ENCODE results near the gene LY6G6F.

The LY6G6F gene

GRCh38 chr6:31706599-31706998 lies at the start of gene LY6G6F:
TSS of gene LY6G6F (plus strand) at chr6:31706866. CDS start at chr6:31706907, 41 bp downstream.
- no peak for DNase-seq (ENCODE audit: low read depth in 2 of 2)

- DNase-seq (ENCODE audit: low read depth in 2 of 2), result no peak
Measured at GRCh38 chr6:31657406-31658157, 49.1 kb upstream of the LY6G6F start.

- DNase-seq (ENCODE audit: low read depth in 2 of 2), result no peak
Measured at GRCh38 chr6:31658158-31658688, 48.4 kb upstream of the LY6G6F start.

- no peak for DNase-seq (ENCODE audit: low read depth in 2 of 2)
Measured at GRCh38 chr6:31658983-31659648, 47.5 kb upstream of the LY6G6F start.

GRCh38 chr6:31659649-31660380 lies 46.9 kb upstream of the LY6G6F start:
- no peak for DNase-seq (ENCODE audit: low read depth in 2 of 2)

- peak; percentile 37 to 42 for DNase-seq (ENCODE audit: low read depth in 2 of 2)
Measured at GRCh38 chr6:31660381-31661261, 46.0 kb upstream of the LY6G6F start, which contains the start of gene C6orf47. TSS of gene C6orf47 (minus strand) at chr6:31660778. CDS start at chr6:31659947, 831 bp downstream.

- no peak for DNase-seq (ENCODE audit: low read depth in 2 of 2)
Measured at GRCh38 chr6:31661262-31662123, 45.2 kb upstream of the LY6G6F start.

- DNase-seq (ENCODE audit: low read depth in 2 of 2), result no peak
Measured at GRCh38 chr6:31662124-31662723, 44.4 kb upstream of the LY6G6F start.

GRCh38 chr6:31663126-31663960 lies 43.3 kb upstream of the LY6G6F start:
- DNase-seq (ENCODE audit: low read depth in 2 of 2), result no peak

GRCh38 chr6:31663961-31664789 lies 42.5 kb upstream of the LY6G6F start:
- DNase-seq (ENCODE audit: low read depth in 2 of 2), result peak in 1 of 2 experiments; percentile 39

GRCh38 chr6:31664790-31665500 lies 41.7 kb upstream of the LY6G6F start, which contains the start of gene GPANK1:
TSS of gene GPANK1 (minus strand) at chr6:31664997. CDS start at chr6:31664478, 519 bp downstream.
- DNase-seq (ENCODE audit: low read depth in 2 of 2), result peak; percentile 86 to 88

GRCh38 chr6:31665501-31666336 lies 40.9 kb upstream of the LY6G6F start, which contains the start of gene CSNK2B:
TSS of gene CSNK2B (plus strand) at chr6:31666080. CDS start at chr6:31666832, 752 bp downstream.
- peak; percentile 90 for DNase-seq (ENCODE audit: low read depth in 2 of 2)

GRCh38 chr6:31666337-31666965 lies 40.2 kb upstream of the LY6G6F start:
- no peak for DNase-seq (ENCODE audit: low read depth in 2 of 2)

- no peak for DNase-seq (ENCODE audit: low read depth in 2 of 2)
Measured at GRCh38 chr6:31669676-31670075, 37.0 kb upstream of the LY6G6F start, which contains the start of gene LY6G5B. TSS of gene LY6G5B (plus strand) at chr6:31669976. CDS start at chr6:31670951, 975 bp downstream.

GRCh38 chr6:31676322-31676903 lies 30.3 kb upstream of the LY6G6F start:
- no peak for DNase-seq (ENCODE audit: low read depth in 2 of 2)

Measured in fibroblast of skin of left biceps (primary cell).